WI38 (cell line): ENCODE data around the gene TUBB2A.
"Not testable (repeated sequence)": the region's sequence is repeated elsewhere in the genome, so short reads cannot be mapped to it uniquely, and the experiment has no call there.

Source experiments
- H3K4me3 ChIP-seq: 2 replicates; pipeline ENCODE4 v1.5.1; 2011; ENCODE audit warnings: low read depth, mild to moderate bottlenecking, control low read depth, low read length
- TF ChIP-seq, protein P1 (sequence below): IDR thresholded peaks from 2 replicates; pipeline ENCODE4 v1.5.1; 2012; ENCODE audit warnings: low read depth, mild to moderate bottlenecking, control low read depth, low read length

Gene TUBB2A

DNA sequence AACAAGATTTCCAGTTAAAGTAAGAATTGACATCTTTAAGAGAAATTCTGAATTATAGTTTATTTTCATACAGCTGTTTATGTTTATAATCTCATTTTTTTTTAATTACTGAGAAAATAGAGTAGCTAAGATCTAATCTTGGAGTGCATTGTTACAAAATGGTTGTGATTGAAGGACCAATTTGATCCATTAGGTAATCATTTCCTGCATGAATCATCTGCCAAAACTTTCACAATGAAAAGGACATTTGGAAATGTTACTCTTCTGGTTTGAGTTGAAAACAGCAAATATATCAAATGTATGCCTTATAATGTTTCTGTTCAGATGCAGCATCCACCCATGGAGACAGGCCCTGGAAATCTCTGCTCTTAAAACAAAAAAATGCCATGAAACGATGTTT lies 19.0 kb downstream of the TUBB2A start:
- TF ChIP-seq, protein P1, sequence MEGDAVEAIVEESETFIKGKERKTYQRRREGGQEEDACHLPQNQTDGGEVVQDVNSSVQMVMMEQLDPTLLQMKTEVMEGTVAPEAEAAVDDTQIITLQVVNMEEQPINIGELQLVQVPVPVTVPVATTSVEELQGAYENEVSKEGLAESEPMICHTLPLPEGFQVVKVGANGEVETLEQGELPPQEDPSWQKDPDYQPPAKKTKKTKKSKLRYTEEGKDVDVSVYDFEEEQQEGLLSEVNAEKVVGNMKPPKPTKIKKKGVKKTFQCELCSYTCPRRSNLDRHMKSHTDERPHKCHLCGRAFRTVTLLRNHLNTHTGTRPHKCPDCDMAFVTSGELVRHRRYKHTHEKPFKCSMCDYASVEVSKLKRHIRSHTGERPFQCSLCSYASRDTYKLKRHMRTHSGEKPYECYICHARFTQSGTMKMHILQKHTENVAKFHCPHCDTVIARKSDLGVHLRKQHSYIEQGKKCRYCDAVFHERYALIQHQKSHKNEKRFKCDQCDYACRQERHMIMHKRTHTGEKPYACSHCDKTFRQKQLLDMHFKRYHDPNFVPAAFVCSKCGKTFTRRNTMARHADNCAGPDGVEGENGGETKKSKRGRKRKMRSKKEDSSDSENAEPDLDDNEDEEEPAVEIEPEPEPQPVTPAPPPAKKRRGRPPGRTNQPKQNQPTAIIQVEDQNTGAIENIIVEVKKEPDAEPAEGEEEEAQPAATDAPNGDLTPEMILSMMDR, result no peak
- H3K4me3 ChIP-seq, result no peak overlapping the region

DNA sequence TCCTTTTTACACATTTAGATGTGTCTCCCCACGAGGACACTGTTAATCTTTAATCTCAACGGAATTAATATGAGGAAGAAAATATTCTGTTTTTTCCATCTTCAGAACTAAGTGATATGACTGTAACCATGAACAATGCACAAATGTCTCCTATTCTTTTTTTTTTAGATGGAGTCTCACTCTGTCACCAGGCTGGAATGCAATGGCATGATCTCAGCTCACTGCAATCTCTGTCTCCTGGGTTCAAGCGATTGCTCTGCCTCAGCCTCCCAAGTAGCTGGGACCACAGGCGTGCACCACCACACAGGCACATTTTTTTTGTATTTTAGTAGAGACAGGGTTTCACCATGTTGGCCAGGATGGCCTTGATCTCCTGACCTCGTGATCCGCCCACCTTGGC lies 19.5 kb downstream of the TUBB2A start:
- H3K4me3 ChIP-seq, result not testable (repeated sequence)

DNA sequence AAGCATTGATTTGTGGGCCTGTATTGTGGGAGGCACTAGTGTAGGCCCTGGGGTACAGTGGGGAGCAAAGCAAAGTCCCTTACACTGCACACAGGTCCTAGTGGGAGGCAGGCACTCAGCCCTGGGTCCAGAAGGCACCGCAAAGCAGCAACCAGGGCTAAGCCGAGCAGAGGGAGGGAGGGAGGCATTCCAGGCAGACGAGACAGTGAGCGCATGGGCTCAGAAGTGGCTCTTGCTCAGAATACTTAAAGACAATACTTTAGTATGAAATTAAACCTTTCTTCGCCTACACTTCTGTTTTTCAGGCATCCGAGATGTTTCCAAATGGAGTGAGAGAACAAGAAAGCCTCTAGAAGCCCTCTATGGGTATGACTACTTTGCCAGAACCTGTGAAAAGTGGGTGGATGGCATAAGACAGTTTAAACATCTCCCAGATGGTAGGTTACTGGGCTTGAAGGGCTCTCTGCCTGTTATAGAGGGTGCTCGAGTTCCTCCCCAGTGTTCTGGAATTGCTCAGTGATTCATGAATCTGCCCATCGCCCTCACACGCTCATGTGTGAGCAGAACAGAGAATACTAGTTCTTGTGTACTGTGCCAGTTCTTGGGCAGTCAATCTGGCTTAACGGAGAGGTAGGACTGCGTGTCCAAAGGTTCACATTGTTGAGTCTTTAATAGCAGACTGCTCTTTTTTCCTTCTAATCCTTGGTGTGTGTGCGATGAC lies 20.1 kb downstream of the TUBB2A start:
- H3K4me3 ChIP-seq, result no peak overlapping the region

DNA sequence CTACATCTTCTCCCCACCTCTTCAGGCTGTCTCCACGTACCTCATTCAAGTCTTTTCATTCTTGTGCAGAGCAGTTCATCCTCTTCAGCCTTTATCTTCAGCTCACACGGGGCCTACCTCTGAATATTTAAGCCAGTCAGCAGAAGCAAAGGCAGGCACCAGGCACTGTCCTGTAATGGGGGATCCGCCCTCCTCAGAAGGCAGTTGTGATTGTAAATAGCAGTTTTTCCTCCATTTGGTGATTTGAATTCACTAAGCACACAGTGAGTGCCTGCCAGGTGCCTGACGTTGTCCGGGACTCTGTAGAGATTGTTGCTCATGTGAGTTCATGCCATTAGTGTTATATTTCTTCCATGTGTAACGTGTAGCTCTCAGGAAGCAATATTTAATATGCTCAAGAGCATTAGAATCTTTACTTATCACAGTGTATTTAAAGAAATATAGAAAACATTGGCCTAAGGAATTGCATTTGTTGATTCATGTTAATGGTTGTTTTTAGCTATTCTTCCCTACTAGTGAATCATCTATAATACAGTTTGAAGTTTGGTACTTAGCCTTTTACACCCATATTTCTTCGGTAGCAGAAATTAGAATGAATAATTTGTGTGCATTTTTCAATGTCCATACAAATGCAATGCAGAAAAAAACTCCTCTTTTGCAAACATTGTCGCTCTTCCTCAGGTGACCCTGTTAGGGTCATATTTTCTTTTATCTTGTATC lies 20.9 kb downstream of the TUBB2A start:
- TF ChIP-seq, protein P1, result no peak
- H3K4me3 ChIP-seq, result no peak overlapping the region

More for the DNA sequence above, 20.1 kb downstream of the TUBB2A start:
- TF ChIP-seq, protein P1, result no peak

DNA sequence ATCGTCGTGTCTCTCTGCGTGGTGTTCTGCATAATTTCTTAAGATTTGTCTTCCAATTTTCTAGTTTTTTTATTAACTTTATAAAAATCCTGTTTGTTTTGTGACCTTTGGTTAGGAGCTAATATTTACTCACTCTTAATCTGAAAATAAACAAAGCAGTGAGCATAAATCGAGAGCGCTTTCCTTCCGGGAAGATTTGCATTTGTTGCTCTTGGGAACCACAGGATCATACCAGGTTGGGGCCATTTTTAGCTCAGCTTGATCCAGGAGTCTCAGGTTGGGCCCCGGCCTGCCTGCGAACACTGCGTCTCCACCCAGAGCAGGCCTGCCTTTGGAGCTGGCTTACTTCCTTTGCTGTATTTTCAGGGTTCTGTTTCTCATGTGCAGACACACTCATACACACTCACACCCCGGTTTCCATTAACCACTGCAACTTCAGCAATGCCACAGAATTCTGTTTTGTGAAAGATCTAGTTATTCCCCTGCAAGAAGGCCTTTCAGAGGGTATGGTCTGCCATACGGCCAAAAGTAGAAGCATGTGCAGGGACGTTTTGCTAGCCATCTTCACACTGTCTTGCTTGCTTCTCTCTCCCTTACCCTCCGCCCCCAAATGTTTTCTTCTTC lies 21.6 kb downstream of the TUBB2A start:
- TF ChIP-seq, protein P1, result no peak
- H3K4me3 ChIP-seq, result no peak overlapping the region

DNA sequence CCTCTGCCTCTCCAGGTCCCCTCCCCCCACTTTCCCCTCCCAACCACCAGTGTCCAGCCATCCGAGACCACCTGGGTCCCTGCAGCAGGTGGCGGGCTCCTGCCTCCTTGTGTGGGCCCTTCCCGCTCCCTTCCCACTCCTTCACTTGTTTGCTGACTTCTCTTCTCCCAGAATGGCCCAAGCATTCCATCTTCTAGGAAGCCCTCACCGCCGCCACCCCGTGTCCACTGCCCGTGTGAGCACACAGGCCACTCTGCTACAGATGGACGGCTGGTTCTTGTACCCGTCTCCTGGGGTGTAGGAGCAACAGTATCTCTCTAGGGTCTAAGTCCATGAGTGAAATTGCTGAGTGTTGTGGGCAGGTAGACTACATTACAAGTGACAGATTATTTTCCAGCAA lies 23.8 kb downstream of the TUBB2A start:
- TF ChIP-seq, protein P1, result no peak
- H3K4me3 ChIP-seq, result no peak overlapping the region

DNA sequence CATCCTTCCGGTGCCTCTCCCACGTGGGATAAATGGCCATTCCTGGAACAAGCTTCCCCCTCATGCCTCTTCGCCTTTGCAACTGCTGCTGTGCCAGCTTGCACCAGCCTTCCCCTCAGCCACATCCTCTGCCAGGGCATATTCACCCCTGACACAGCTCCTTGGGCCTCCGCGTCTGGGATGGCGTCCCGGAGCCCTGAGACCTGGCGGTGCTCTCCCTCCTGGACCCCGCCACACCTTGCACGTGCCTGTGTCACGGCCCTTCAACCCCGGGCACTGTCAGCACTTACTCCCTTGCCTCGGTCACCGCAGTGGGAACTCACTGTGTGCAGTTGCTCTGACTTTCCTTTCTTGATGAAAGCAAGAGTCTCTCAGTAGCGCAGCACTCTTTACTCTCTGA lies 25.6 kb downstream of the TUBB2A start:
- TF ChIP-seq, protein P1, result no peak
- H3K4me3 ChIP-seq, result no peak overlapping the region
